ENCODE data around the gene MSI2. TPM values are rescaled to one million over a fixed set of nuclear protein-coding genes. Genes with fewer than 3 reads are reported as not detected.

The MSI2 gene
- total and polyA plus RNA-seq, 2 donors, result 25.3 to 52.5 TPM

DNA sequence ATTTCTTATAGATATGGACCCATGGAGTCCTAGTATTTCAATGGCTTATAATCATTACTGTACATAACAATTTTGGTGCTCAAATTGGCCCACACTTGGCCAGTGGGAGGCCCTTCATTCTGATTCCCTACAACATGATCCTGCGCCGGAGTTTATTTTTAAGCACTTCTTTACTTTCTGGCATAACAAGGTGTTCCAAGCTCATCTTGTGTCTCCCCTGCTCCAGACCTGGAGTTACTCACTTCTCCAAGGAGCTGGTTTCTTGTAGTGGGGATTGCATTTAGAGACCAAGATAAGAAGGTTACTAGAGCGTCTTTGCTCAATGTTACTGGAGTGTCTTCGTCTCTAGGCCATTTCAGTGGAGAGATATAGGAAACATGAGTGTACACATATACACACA, 87.9 kb downstream of the MSI2 start:
- Histone ChIP-seq H3K4me3 (ENCODE audit: low read length in 2 of 2) (no peak overlapping the region), H3K4me1 (ENCODE audit: control insufficient read depth in 2 of 2, insufficient read depth in 2 of 2, low read length in 2 of 2) (peaks cover 9 to 25% of the 10 kb centered on the region in 2 donors), H3K27me3 (ENCODE audit: control insufficient read depth in 2 of 2, insufficient read depth in 1 of 2, low read length in 1 of 2) (no peaks in the 10 kb centered on the region), H3K36me3 (ENCODE audit: control insufficient read depth in 2 of 2, insufficient read depth in 2 of 2, low read length in 1 of 2) (peaks cover 32 to 52% of the 10 kb centered on the region in 2 donors), H3K9me3 (ENCODE audit: control insufficient read depth in 2 of 2, insufficient read depth in 1 of 2, low read length in 1 of 2) (peaks cover 0 to 2% of the 10 kb centered on the region in 2 donors), H3K27ac (ENCODE audit: low read depth in 1 of 2, low read length in 1 of 2) (no peak overlapping the region)
- WGBS, result over 99% methylated on average over 4 of the region's 4 CpGs
- no peak for DNase-seq (ENCODE audit: low read depth in 6 of 9, low spot score in 9 of 9)

DNA sequence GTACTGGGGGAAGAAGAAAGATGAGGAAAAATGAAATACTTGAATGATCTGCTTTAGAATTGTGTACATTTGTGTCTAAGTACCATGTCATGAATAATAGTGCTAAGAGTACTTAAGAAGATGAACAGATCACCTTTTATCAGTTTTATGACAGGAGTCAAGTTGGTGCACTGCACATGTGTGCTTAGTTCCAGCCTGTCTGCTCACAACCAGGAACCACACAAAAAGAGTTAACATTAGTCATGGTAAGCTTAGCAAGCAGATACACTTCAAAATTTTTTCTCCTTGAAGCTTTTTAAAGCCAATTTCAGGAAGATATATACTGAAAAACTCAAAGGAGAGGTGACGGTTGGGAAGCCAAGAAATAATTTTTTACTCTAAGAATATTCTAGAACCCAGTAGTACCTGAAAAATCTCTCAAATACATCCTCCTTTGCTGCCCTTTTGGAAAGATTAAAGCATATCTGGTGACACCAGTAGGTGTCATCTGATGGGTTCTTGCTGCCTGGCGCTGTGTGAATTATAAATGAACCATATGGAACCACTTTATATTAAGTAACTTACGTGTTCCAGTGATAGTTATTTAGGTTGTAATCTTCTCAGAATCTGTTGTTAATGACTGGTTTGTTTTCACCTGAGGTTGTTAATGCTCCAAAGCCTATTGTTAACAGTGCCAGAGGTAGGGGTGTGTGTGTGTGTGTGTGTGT, 93.4 kb downstream of the MSI2 start:
- Histone ChIP-seq H3K4me1 (ENCODE audit: control insufficient read depth in 2 of 2, insufficient read depth in 2 of 2, low read length in 2 of 2) (peaks cover 8 to 9% of the 10 kb centered on the region in 2 donors), H3K27ac (ENCODE audit: low read depth in 1 of 2, low read length in 1 of 2) (no peak overlapping the region), H3K9me3 (ENCODE audit: control insufficient read depth in 2 of 2, insufficient read depth in 1 of 2, low read length in 1 of 2) (peaks cover 0 to 5% of the 10 kb centered on the region in 2 donors), H3K27me3 (ENCODE audit: control insufficient read depth in 2 of 2, insufficient read depth in 1 of 2, low read length in 1 of 2) (no peaks in the 10 kb centered on the region), H3K4me3 (ENCODE audit: low read length in 2 of 2) (no peak overlapping the region), H3K36me3 (ENCODE audit: control insufficient read depth in 2 of 2, insufficient read depth in 2 of 2, low read length in 1 of 2) (peaks cover 30 to 60% of the 10 kb centered on the region in 2 donors)
- DNase-seq (ENCODE audit: low read depth in 6 of 9, low spot score in 9 of 9), result no peak
- 98% methylated on average over 3 of the region's 3 CpGs for WGBS

DNA sequence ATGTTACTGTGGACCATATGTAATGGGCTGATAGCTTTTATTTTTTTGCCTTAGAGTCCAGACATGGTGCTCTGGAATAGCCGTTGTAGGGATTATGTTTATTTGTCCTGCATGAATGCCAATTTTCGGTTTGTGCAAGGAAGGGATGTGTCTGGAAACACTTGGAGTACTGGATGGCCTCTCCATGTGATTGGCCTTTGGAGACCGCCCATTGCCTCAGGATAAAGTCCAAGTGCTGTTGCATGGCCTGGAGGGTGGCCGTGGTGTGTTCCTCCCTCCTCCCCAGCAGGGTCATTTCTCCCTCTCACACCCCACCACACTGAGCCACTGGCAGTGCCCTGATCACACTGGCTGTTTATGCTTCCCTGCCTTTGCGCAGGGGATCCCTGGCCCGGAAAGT, 93.9 kb downstream of the MSI2 start:
- no peak for DNase-seq (ENCODE audit: low read depth in 6 of 9, low spot score in 9 of 9)
- H3K4me1 ChIP-seq (ENCODE audit: control insufficient read depth in 2 of 2, insufficient read depth in 2 of 2, low read length in 2 of 2), result peaks cover 13% of the 10 kb centered on the region in 2 donors
- H3K4me3 ChIP-seq (ENCODE audit: low read length in 2 of 2), result no peak overlapping the region
- 98% methylated on average over 6 of the region's 6 CpGs for WGBS
- H3K36me3 ChIP-seq (ENCODE audit: control insufficient read depth in 2 of 2, insufficient read depth in 2 of 2, low read length in 1 of 2), result peaks cover 30 to 63% of the 10 kb centered on the region in 2 donors
- H3K27ac ChIP-seq (ENCODE audit: low read depth in 1 of 2, low read length in 1 of 2), result no peak overlapping the region
- peaks cover 0 to 5% of the 10 kb centered on the region in 2 donors for H3K9me3 ChIP-seq (ENCODE audit: control insufficient read depth in 2 of 2, insufficient read depth in 1 of 2, low read length in 1 of 2)
- no peaks in the 10 kb centered on the region for H3K27me3 ChIP-seq (ENCODE audit: control insufficient read depth in 2 of 2, insufficient read depth in 1 of 2, low read length in 1 of 2)

DNA sequence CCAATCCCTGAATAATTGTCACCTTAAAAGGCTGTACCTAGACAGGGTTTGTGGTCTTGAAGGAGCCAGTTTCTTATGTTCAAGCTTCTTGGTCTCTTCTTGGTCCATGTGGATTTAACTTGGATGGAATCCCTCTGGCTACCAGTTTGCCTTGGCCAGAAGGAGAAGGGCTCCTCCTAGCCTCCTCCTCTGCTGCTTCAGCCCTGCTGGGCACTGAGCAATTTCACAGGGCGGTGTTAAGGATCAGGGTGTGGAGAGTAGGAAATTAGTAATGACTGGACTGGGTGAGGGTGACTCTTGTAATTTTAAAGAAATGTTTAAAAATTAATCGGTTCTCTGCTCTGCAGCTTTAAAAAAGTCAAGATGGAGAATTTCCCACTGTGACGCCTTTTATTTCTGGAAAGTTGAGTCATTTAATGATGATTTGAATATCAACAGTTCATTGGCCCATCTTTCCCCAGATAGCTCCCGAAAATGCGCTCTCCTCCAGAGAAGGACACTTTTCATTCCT, 96.4 kb downstream of the MSI2 start:
- WGBS, result 97% methylated on average over 5 of the region's 5 CpGs
- no peak for DNase-seq (ENCODE audit: low read depth in 6 of 9, low spot score in 9 of 9)
- Histone ChIP-seq H3K4me3 (ENCODE audit: low read length in 2 of 2) (no peak overlapping the region), H3K27me3 (ENCODE audit: control insufficient read depth in 2 of 2, insufficient read depth in 1 of 2, low read length in 1 of 2) (no peaks in the 10 kb centered on the region), H3K27ac (ENCODE audit: low read depth in 1 of 2, low read length in 1 of 2) (no peak overlapping the region), H3K9me3 (ENCODE audit: control insufficient read depth in 2 of 2, insufficient read depth in 1 of 2, low read length in 1 of 2) (peaks cover 0 to 5% of the 10 kb centered on the region in 2 donors), H3K36me3 (ENCODE audit: control insufficient read depth in 2 of 2, insufficient read depth in 2 of 2, low read length in 1 of 2) (peaks cover 27 to 56% of the 10 kb centered on the region in 2 donors), H3K4me1 (ENCODE audit: control insufficient read depth in 2 of 2, insufficient read depth in 2 of 2, low read length in 2 of 2) (peaks cover 28 to 36% of the 10 kb centered on the region in 2 donors)

DNA sequence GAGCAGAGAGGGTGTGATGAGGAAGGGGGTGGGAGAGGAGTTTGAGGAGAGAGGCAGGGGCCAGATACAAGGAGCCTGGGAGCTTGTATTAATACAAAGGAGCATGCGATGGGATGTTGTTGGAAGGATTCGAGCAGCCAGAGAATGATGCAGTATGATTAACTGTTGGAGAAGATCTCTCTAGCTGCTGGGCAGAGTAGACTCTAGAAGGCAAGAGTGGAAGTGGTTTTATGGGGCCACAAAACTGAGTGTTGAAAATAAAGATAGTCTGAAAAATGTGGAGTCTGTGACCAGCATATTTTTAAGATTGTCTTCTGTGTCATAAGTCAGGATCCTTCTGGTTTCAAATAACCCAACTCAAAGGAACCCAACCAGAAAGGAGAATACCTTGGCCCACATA, 98.3 kb downstream of the MSI2 start:
- peaks cover 12 to 40% of the 10 kb centered on the region in 2 donors for H3K36me3 ChIP-seq (ENCODE audit: control insufficient read depth in 2 of 2, insufficient read depth in 2 of 2, low read length in 1 of 2)
- H3K4me3 ChIP-seq (ENCODE audit: low read length in 2 of 2), result no peak overlapping the region
- H3K4me1 ChIP-seq (ENCODE audit: control insufficient read depth in 2 of 2, insufficient read depth in 2 of 2, low read length in 2 of 2), result peaks cover 37 to 51% of the 10 kb centered on the region in 2 donors
- H3K27ac ChIP-seq (ENCODE audit: low read depth in 1 of 2, low read length in 1 of 2), result peak overlapping the region in 1 of 2 donors; percentile 13
- no peaks in the 10 kb centered on the region for H3K27me3 ChIP-seq (ENCODE audit: control insufficient read depth in 2 of 2, insufficient read depth in 1 of 2, low read length in 1 of 2)
- 71% methylated on average over 2 of the region's 2 CpGs for WGBS
- peak in 1 of 9 donors; percentile 35 for DNase-seq (ENCODE audit: low read depth in 6 of 9, low spot score in 9 of 9)
- peaks cover 0 to 3% of the 10 kb centered on the region in 2 donors for H3K9me3 ChIP-seq (ENCODE audit: control insufficient read depth in 2 of 2, insufficient read depth in 1 of 2, low read length in 1 of 2)

DNA sequence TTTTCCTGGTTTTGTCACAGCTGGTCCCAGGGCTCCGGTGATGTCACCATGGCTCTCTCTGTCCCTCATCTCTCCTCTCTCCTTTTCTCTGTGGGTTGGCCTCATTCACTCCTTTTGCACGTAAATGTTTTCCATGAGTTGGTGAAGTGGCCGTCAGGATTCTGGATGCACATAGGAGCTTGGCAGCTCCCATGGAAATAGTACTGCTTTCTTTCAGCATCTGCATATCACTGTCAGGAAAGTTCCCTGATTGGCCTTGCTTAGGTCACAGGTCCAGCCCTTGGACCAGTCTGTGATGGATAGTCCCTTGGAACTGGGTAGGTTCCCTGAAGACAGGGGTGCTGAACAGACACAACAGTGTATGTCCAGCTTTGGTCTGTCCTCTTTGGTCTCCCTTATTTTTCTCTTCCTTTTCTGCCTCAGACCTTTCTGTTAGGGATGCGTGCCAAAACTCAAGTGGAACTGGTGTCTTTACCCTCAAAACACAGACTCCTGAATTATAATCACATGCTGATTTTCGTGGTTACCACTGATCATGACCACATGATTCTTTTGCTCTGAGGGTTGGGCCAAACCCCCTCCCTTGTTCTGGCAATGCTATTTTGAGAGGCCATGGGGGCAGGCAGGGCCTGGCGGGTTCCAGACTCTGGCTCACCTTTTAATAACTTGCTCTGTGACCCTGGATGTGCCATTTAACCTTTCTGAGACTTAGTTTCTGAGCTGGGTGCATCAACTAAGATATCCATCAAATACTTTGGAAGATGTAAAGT, 99.0 kb downstream of the MSI2 start:
- peaks cover 9 to 34% of the 10 kb centered on the region in 2 donors for H3K36me3 ChIP-seq (ENCODE audit: control insufficient read depth in 2 of 2, insufficient read depth in 2 of 2, low read length in 1 of 2)
- H3K9me3 ChIP-seq (ENCODE audit: control insufficient read depth in 2 of 2, insufficient read depth in 1 of 2, low read length in 1 of 2), result peaks cover 0 to 6% of the 10 kb centered on the region in 2 donors
- H3K27ac ChIP-seq (ENCODE audit: low read depth in 1 of 2, low read length in 1 of 2), result peak overlapping the region in 1 of 2 donors; percentile 13
- no peak for DNase-seq (ENCODE audit: low read depth in 6 of 9, low spot score in 9 of 9)
- H3K4me3 ChIP-seq (ENCODE audit: low read length in 2 of 2), result no peak overlapping the region
- H3K27me3 ChIP-seq (ENCODE audit: control insufficient read depth in 2 of 2, insufficient read depth in 1 of 2, low read length in 1 of 2), result no peaks in the 10 kb centered on the region
- peaks cover 37 to 57% of the 10 kb centered on the region in 2 donors for H3K4me1 ChIP-seq (ENCODE audit: control insufficient read depth in 2 of 2, insufficient read depth in 2 of 2, low read length in 2 of 2)
- WGBS, result 85% methylated on average over 6 of the region's 6 CpGs

DNA sequence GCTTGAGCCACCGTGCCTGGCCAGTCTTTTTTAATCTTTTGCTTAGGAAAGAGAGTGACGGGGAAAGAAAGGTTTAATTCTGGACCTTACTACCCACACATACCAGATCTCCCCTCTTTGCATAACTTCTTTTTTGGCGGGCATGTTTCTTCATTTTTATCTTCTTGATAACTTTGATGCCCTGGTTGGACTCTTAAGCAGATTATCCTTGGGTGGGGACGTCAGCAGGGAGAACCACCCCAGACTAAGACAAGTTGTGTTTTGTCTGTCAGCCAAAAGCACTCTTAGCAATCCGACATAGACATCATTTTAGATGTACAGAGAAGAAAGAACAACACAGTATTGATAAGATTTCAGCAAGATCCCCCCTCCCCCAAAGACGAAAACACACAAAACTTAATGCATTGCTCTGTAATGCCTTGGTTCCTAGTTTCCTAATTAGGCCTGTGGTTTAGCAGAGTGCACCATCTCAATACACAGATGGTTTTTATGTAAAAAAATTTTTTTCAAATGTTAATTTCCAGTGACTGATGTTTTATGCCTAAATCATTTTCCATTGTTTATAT, 99.9 kb downstream of the MSI2 start:
- Histone ChIP-seq H3K4me1 (ENCODE audit: control insufficient read depth in 2 of 2, insufficient read depth in 2 of 2, low read length in 2 of 2) (peaks cover 37 to 58% of the 10 kb centered on the region in 2 donors), H3K36me3 (ENCODE audit: control insufficient read depth in 2 of 2, insufficient read depth in 2 of 2, low read length in 1 of 2) (peaks cover under 1 to 25% of the 10 kb centered on the region in 2 donors), H3K27me3 (ENCODE audit: control insufficient read depth in 2 of 2, insufficient read depth in 1 of 2, low read length in 1 of 2) (no peaks in the 10 kb centered on the region), H3K4me3 (ENCODE audit: low read length in 2 of 2) (no peak overlapping the region), H3K27ac (ENCODE audit: low read depth in 1 of 2, low read length in 1 of 2) (peak overlapping the region in 1 of 2 donors; percentile 28), H3K9me3 (ENCODE audit: control insufficient read depth in 2 of 2, insufficient read depth in 1 of 2, low read length in 1 of 2) (peaks cover 0 to 3% of the 10 kb centered on the region in 2 donors)
- 66% methylated on average over 6 of the region's 6 CpGs for WGBS
- peak in 1 of 9 donors; percentile 33 for DNase-seq (ENCODE audit: low read depth in 6 of 9, low spot score in 9 of 9)

DNA sequence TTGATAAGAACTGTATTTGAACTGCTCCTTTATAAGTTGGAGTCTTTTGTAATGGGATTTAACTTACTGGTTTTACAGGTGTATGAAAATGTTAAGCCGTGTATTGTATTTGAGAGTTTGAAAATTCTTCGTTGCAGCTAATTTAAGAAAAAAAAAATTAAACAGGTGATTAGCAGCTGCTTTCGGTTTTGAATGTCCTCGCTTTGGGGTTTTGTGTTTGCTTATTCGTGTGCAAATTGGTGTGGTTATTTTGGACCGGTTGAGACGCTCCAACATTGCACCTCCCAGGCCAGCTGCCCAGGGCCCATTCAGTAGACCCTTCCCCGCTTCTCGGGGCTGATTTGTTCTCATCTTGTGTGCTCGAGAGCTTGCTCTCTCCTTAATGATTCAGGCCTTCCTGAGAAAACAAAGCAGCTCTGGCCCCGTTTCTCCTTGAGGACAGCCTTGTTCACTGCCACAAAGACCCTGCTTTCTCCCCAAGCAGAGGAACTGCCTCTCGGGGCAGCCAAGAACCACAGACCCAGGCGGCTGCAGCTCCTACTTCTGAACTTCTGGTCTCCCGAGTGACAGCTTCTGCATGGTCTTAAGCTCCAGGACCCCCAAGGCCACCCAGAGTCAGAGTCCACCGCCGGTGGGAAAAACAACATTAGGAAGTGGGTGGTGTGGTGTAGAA, 100.5 kb downstream of the MSI2 start:
- H3K27me3 ChIP-seq (ENCODE audit: control insufficient read depth in 2 of 2, insufficient read depth in 1 of 2, low read length in 1 of 2), result no peaks in the 10 kb centered on the region
- H3K27ac ChIP-seq (ENCODE audit: low read depth in 1 of 2, low read length in 1 of 2), result peak overlapping the region; percentile 28 to 44
- H3K36me3 ChIP-seq (ENCODE audit: control insufficient read depth in 2 of 2, insufficient read depth in 2 of 2, low read length in 1 of 2), result peaks cover 0 to 21% of the 10 kb centered on the region in 2 donors
- DNase-seq (ENCODE audit: low read depth in 6 of 9, low spot score in 9 of 9), result peak in 2 of 9 donors; percentile 21 to 47
- H3K9me3 ChIP-seq (ENCODE audit: control insufficient read depth in 2 of 2, insufficient read depth in 1 of 2, low read length in 1 of 2), result peaks cover 0 to 3% of the 10 kb centered on the region in 2 donors
- H3K4me3 ChIP-seq (ENCODE audit: low read length in 2 of 2), result peak overlapping the region in 1 of 2 donors; percentile 4
- H3K4me1 ChIP-seq (ENCODE audit: control insufficient read depth in 2 of 2, insufficient read depth in 2 of 2, low read length in 2 of 2), result peaks cover 37 to 58% of the 10 kb centered on the region in 2 donors
- WGBS, result 12% methylated on average over 16 of the region's 16 CpGs
